ENCODE measurements around the gene POU2AF3. TPM values are rescaled to one million over a fixed set of nuclear protein-coding genes. Genes with fewer than 3 reads are reported as not detected.
"Not testable (repeated sequence)": the region's sequence is repeated elsewhere in the genome, so short reads cannot be mapped to it uniquely, and the experiment has no call there.

POU2AF3 gene
- total RNA-seq, 2 donors from 2014 or later, result 1.0 to 10.9 TPM

- no peaks in the 10 kb centered on the region for H3K36me3 ChIP-seq (replicated peaks in 1 of 2; ENCODE audit: insufficient read depth in 1 of 2, low read depth in 2 of 2)
- H3K4me1 ChIP-seq, result no peaks in the 10 kb centered on the region
- WGBS, 2 donors, result 80 to 81% methylated on average over 18 of the region's 18 CpGs
- ATAC-seq, result no peak
- no peak overlapping the region for H3K27ac ChIP-seq
- H3K27me3 ChIP-seq, result no peaks in the 10 kb centered on the region
- intact Hi-C loops (cut with DNase I), result no loop called here
- TF ChIP-seq POLR2A (IDR thresholded peaks at IDR 0.05), result no peak
- TF ChIP-seq CTCF (IDR thresholded peaks at IDR 0.05), result no peak
- H3K9me3 ChIP-seq, result no peaks in the 10 kb centered on the region
- H3K4me3 ChIP-seq, result no peak overlapping the region
- DNase-seq, result no peak
Observed at GRCh38 chr11:111285189-111286091, 12.9 kb upstream of the POU2AF3 start.

- no peak overlapping the region for H3K27ac ChIP-seq
- no peaks in the 10 kb centered on the region for H3K36me3 ChIP-seq (replicated peaks in 1 of 2; ENCODE audit: insufficient read depth in 1 of 2, low read depth in 2 of 2)
- DNase-seq (no peak), ATAC-seq (no peak)
- intact Hi-C loops (cut with DNase I), result no loop called here
- H3K9me3 ChIP-seq, result no peaks in the 10 kb centered on the region
- 72 to 80% methylated on average over 5 of the region's 5 CpGs for WGBS, 2 donors
- TF ChIP-seq POLR2A (IDR thresholded peaks at IDR 0.05) (no peak), CTCF (IDR thresholded peaks at IDR 0.05) (no peak)
- H3K27me3 ChIP-seq, result no peaks in the 10 kb centered on the region
- H3K4me3 ChIP-seq, result no peak overlapping the region
- H3K4me1 ChIP-seq, result no peaks in the 10 kb centered on the region
Observed at GRCh38 chr11:111291764-111292163, 6.6 kb upstream of the POU2AF3 start.

DNA sequence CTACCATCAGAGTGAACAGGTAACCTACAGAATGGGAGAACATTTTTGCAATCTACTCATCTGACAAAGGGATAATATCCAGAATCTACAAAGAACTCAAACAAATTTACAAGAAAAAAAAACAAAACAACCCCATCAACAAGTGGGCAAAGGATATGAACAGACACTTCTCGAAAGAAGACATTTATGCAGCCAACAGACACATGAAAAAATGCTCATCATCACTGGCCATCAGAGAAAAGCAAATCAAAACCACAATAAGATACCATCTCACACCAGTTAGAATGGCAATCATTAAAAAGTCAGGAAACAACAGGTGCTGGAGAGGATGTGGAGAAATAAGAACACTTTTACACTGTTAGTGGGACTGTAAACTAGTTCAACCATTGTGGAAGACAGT, 5.9 kb upstream of the POU2AF3 start:
- H3K27me3 ChIP-seq; intact Hi-C loops (cut with DNase I); H3K4me1 ChIP-seq; H3K27ac ChIP-seq; H3K9me3 ChIP-seq; H3K36me3 ChIP-seq (replicated peaks in 1 of 2; ENCODE audit: insufficient read depth in 1 of 2, low read depth in 2 of 2); H3K4me3 ChIP-seq; DNase-seq; ATAC-seq: not testable (repeated sequence)
- WGBS, 2 donors, result 78 to 100% methylated on average over 1 of the region's 1 CpG

GRCh38 chr11:111296196-111296595, 2.1 kb upstream of the POU2AF3 start:
- Histone ChIP-seq H3K36me3 (replicated peaks in 1 of 2; ENCODE audit: insufficient read depth in 1 of 2, low read depth in 2 of 2) (no peaks in the 10 kb centered on the region), H3K4me3 (no peak overlapping the region), H3K4me1 (peaks cover 22% of the 10 kb centered on the region), H3K27me3 (no peaks in the 10 kb centered on the region), H3K27ac (no peak overlapping the region), H3K9me3 (no peaks in the 10 kb centered on the region)
- no peak for TF ChIP-seq POLR2A (IDR thresholded peaks at IDR 0.05)
- no peak for TF ChIP-seq CTCF (IDR thresholded peaks at IDR 0.05)
- WGBS, 2 donors, result 92 to 95% methylated on average over 3 of the region's 3 CpGs
- intact Hi-C loops (cut with DNase I), result loop anchor here (5.0 kb wide), 1 partner anchor 126 kb away; no protein-coding TSS in a partner anchor
- ATAC-seq, result no peak
- DNase-seq, result no peak

- Histone ChIP-seq H3K36me3 (replicated peaks in 1 of 2; ENCODE audit: insufficient read depth in 1 of 2, low read depth in 2 of 2) (no peaks in the 10 kb centered on the region), H3K27ac (no peak overlapping the region), H3K4me3 (no peak overlapping the region), H3K4me1 (peaks cover 37% of the 10 kb centered on the region), H3K27me3 (no peaks in the 10 kb centered on the region), H3K9me3 (no peaks in the 10 kb centered on the region)
- 90 to 95% methylated on average over 10 of the region's 10 CpGs for WGBS, 2 donors
- DNase-seq, result no peak
- no peak for ATAC-seq
- intact Hi-C loops (cut with DNase I), result loop anchor here (5.0 kb wide), 1 partner anchor 125 kb away; no protein-coding TSS in a partner anchor
- TF ChIP-seq POLR2A (IDR thresholded peaks at IDR 0.05), result no peak
- TF ChIP-seq CTCF (IDR thresholded peaks at IDR 0.05), result no peak
Observed at GRCh38 chr11:111297696-111298095, 650 bp upstream of the POU2AF3 start.
